ENCODE data around the gene KAT5.
"Not testable (repeated sequence)": the region's sequence is repeated elsewhere in the genome, so short reads cannot be mapped to it uniquely, and the experiment has no call there.

The KAT5 gene

DNA sequence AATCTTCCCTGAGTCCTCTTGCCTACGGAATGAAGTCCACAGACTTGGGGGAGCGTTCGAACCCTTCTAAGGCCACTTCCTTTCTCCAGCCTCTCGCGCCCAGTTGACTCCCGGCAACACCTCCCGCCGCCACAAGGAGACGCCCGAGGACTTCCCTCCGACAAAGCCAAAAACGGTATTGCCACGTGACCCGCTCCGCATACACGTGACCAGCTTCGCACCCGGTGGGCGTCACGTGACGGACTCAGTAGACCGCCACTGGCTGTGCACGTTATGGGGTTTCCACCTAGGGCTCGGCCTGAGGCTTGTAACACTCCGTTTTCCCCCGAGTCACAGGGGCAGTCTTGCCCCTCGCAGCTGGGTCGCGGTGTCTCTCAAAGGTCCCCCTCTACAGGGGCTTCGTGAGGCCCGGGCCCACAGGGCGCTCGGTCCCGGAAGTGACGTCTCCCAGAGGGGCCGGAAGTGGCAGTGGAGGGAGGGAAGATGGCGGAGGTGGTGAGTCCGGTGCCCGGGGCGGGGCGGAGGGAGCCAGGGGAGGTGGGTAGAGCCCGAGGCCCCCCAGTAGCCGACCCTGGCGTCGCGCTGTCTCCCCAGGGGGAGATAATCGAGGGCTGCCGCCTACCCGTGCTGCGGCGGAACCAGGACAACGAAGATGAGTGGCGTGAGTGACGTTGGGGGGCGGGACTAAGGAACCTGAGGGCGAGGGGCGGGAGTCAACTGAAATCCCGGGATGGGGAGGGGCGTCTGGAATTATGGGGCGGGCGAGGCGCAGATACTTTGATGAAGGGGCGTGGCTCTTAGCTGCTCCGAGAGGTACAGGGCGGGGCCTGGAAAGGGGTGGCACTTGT, at the start of gene KAT5:
TSS of gene KAT5 (plus strand) at position 468 of the 848 bp plus-strand sequence. CDS start at position 484, 16 bp downstream.
- Histone ChIP-seq H3K9me3 (ENCODE audit: insufficient read depth, low read depth, low read length) (no peaks in the 10 kb centered on the region), H3K36me3 (ENCODE audit: insufficient read depth, low read depth, low read length) (peaks cover 38% of the 10 kb centered on the region), H3K4me3 (ENCODE audit: low read length) (peak within 1 kb of the TSS; percentile 73), H3K9ac (ENCODE audit: low read depth, low read length) (peak within 1 kb of the TSS; percentile 84), H3K27ac (ENCODE audit: low read length) (peak within 1 kb of the TSS; percentile 95), H3K4me1 (ENCODE audit: insufficient read depth, low read length) (no peaks in the 10 kb centered on the region), H3K27me3 (ENCODE audit: insufficient read depth, low read length) (no peaks in the 10 kb centered on the region)

DNA sequence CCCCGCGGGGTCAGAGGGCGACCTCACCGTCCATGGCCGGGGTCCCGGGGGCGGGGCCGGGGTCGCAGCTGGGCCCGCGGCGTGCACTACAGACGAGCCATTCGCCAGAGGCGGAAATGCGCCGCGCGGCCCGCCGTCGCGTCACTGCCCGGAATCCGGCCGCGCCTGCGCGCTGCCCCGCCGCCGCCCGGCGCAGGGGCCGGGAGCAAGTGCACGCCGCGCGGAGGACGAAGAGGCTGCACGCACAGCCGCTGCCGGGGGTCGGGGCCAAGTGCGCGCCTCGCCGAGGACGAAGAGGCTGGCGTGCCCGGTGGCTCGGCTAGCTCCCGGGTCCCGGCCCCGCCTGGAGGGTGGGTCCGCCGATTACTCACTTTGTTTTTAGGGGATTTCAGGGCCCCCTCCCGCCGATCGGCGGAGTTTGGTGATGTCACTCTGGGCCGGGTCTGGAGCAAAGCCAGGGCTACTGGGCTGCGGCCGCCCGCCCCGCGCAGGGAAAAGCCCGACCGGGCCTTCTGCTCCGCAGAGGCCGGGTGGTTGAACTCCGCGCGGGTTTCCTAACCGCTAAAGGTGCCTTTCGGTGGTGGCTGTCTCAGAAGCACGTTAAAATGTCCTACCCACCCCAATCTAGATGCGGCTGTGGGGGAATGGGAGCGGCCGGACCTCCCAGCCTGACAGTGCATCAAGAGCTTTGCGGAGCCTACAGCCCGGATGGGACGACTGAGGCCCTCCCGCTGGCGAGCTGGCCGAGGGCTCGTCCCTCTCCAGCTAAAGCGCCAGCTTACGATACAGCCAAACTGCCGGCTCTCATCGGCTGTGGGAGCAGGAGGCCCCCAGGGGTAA, 49.0 kb upstream of the KAT5 start, which contains the start of gene RELA:
TSS of gene RELA (minus strand) at position 118 of the 840 bp plus-strand sequence. CDS start at position 34, 84 bp downstream.
- peak within 1 kb of the TSS; percentile 99 for H3K4me3 ChIP-seq (ENCODE audit: low read length)
- peak within 1 kb of the TSS; percentile 72 for H3K27ac ChIP-seq (ENCODE audit: low read length)
- H3K9me3 ChIP-seq (ENCODE audit: insufficient read depth, low read depth, low read length) = no peaks in the 10 kb centered on the region
- H3K27me3 ChIP-seq (ENCODE audit: insufficient read depth, low read length) = no peaks in the 10 kb centered on the region
- peak within 1 kb of the TSS; percentile 91; the same call in 1 of the 2 replicates for H3K9ac ChIP-seq (ENCODE audit: low read depth, low read length)
- H3K4me1 ChIP-seq (ENCODE audit: insufficient read depth, low read length) = no peaks in the 10 kb centered on the region
- H3K36me3 ChIP-seq (ENCODE audit: insufficient read depth, low read depth, low read length) = peaks cover 34% of the 10 kb centered on the region

DNA sequence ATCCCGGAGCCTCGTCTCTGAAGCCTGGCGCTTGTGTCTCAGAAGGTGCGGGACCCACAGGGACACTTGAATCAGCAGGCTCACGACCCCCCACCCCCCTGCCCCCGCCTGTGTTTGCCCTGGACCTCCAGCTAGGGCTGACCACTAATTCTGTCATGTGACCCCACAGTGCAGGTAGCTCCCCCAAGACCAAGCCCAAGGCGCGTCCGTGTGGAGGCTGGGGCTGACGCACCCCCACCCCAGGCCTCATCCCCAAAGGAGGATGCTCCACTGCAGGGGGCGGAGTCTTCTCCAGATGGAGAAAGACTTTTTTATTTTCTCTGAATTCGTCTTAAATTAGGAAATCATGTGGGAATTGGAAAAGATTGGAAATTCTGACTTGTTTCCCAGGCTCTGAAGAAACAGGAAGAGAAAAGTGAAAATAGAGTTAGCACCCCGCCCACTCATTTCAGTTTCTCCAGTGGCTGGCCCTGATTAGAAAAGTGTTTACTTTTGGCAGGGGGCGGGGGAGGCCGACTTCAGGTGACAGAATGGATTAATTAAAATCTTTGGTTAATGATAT, 48.3 kb upstream of the KAT5 start:
- peak overlapping the region; percentile 72 for H3K27ac ChIP-seq (ENCODE audit: low read length)
- no peaks in the 10 kb centered on the region for H3K27me3 ChIP-seq (ENCODE audit: insufficient read depth, low read length)
- no peaks in the 10 kb centered on the region for H3K9me3 ChIP-seq (ENCODE audit: insufficient read depth, low read depth, low read length)
- H3K36me3 ChIP-seq (ENCODE audit: insufficient read depth, low read depth, low read length) = peaks cover 27% of the 10 kb centered on the region
- no peaks in the 10 kb centered on the region for H3K4me1 ChIP-seq (ENCODE audit: insufficient read depth, low read length)
- peak overlapping the region; percentile 99 for H3K4me3 ChIP-seq (ENCODE audit: low read length)
- peak overlapping the region; percentile 90; the same call in 1 of the 2 replicates for H3K9ac ChIP-seq (ENCODE audit: low read depth, low read length)

GRCh38 chr11:65672180-65672860, 39.7 kb upstream of the KAT5 start:
- H3K9me3 ChIP-seq (ENCODE audit: insufficient read depth, low read depth, low read length) = no peaks in the 10 kb centered on the region
- no peak overlapping the region for H3K27ac ChIP-seq (ENCODE audit: low read length)
- H3K9ac ChIP-seq (ENCODE audit: low read depth, low read length) = no peak overlapping the region
- H3K27me3 ChIP-seq (ENCODE audit: insufficient read depth, low read length) = no peaks in the 10 kb centered on the region
- no peaks in the 10 kb centered on the region for H3K36me3 ChIP-seq (ENCODE audit: insufficient read depth, low read depth, low read length)
- H3K4me3 ChIP-seq (ENCODE audit: low read length) = no peak overlapping the region
- no peaks in the 10 kb centered on the region for H3K4me1 ChIP-seq (ENCODE audit: insufficient read depth, low read length)

- Histone ChIP-seq H3K9ac (ENCODE audit: low read depth, low read length) (no peak overlapping the region), H3K27ac (ENCODE audit: low read length) (no peak overlapping the region), H3K9me3 (ENCODE audit: insufficient read depth, low read depth, low read length) (no peaks in the 10 kb centered on the region), H3K4me1 (ENCODE audit: insufficient read depth, low read length) (no peaks in the 10 kb centered on the region), H3K36me3 (ENCODE audit: insufficient read depth, low read depth, low read length) (no peaks in the 10 kb centered on the region), H3K4me3 (ENCODE audit: low read length) (no peak overlapping the region), H3K27me3 (ENCODE audit: insufficient read depth, low read length) (no peaks in the 10 kb centered on the region)
These were observed 39.1 kb upstream of the KAT5 start for GRCh38 chr11:65672982-65673381.

DNA sequence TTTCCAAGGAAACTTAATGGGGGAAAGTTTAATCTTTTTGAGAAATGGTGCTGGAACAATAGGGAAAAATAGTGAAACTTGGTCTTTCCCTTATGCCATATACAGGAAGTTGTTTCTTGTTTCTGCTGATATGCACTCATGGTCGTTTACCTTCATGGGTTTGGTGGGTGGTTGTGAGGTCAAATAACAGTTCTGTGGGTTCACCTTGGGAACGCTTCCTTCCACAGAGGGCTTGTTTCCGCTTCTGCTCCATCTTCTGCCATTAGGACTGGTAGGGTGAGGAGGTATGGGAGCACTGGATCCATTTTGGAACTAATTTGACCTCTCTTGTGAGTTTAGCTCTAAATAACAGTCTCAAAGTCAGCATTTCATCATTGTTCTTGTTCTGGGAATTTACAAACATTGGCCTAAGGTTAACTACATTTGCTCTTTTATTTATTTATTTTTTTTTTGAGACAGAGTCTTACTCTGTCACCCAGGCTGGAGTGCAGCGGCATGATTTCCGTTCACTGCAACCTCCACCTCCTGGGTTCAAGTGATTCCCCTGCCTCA, 31.8 kb upstream of the KAT5 start:
- Histone ChIP-seq H3K27ac (ENCODE audit: low read length) (no peak overlapping the region), H3K36me3 (ENCODE audit: insufficient read depth, low read depth, low read length) (no peaks in the 10 kb centered on the region), H3K9ac (ENCODE audit: low read depth, low read length) (no peak overlapping the region), H3K4me3 (ENCODE audit: low read length) (no peak overlapping the region), H3K9me3 (ENCODE audit: insufficient read depth, low read depth, low read length) (no peaks in the 10 kb centered on the region), H3K4me1 (ENCODE audit: insufficient read depth, low read length) (no peaks in the 10 kb centered on the region), H3K27me3 (ENCODE audit: insufficient read depth, low read length) (no peaks in the 10 kb centered on the region; the same call in 1 of the 2 replicates)

DNA sequence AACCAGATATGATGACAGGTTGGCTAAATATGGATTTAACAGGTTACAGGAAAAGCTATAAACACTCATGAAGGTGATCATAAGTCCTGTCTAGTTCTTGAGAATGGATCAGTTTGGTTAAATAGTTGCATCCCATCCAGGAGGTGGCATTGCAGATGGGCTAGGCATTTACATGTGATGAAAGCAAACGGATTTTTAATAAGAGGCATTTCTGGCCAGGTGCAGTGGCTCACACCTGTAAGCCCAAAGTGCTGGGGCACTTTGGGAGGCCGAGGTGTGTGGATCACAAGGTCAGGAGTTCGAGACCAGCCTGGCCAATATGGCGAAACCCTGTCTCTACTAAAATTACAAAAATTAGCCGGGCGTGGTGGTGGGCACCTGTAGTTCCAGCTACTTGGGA, 28.6 kb upstream of the KAT5 start:
- not testable (repeated sequence) for H3K36me3 ChIP-seq (ENCODE audit: insufficient read depth, low read depth, low read length); H3K27ac ChIP-seq (ENCODE audit: low read length); H3K4me3 ChIP-seq (ENCODE audit: low read length); H3K9me3 ChIP-seq (ENCODE audit: insufficient read depth, low read depth, low read length); H3K9ac ChIP-seq (ENCODE audit: low read depth, low read length); H3K4me1 ChIP-seq (ENCODE audit: insufficient read depth, low read length); H3K27me3 ChIP-seq (ENCODE audit: insufficient read depth, low read length)

DNA sequence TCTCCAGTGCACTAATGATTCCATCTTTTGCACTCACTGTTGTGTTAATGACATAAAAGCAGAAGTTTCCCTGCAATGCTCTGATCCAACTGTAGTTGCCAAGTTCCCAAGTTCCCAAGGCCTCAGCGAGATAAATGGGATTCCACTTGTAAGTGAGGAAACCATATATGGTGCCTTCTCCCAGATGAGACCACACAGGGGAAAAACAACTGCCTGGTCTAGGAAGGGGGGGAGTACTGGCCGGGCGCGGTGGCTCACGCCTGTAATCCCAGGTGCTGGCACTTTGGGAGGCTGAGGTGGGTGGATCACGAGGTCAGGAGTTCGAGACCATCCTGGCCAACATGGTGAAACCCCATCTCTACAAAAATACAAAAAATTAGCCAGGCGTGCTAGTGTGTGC, 26.1 kb upstream of the KAT5 start:
- H3K9me3 ChIP-seq (ENCODE audit: insufficient read depth, low read depth, low read length) = no peaks in the 10 kb centered on the region
- H3K4me1 ChIP-seq (ENCODE audit: insufficient read depth, low read length) = no peaks in the 10 kb centered on the region
- no peak overlapping the region for H3K9ac ChIP-seq (ENCODE audit: low read depth, low read length)
- no peak overlapping the region for H3K4me3 ChIP-seq (ENCODE audit: low read length)
- H3K27ac ChIP-seq (ENCODE audit: low read length) = no peak overlapping the region
- H3K27me3 ChIP-seq (ENCODE audit: insufficient read depth, low read length) = no peaks in the 10 kb centered on the region; the same call in 1 of the 2 replicates
- H3K36me3 ChIP-seq (ENCODE audit: insufficient read depth, low read depth, low read length) = no peaks in the 10 kb centered on the region

DNA sequence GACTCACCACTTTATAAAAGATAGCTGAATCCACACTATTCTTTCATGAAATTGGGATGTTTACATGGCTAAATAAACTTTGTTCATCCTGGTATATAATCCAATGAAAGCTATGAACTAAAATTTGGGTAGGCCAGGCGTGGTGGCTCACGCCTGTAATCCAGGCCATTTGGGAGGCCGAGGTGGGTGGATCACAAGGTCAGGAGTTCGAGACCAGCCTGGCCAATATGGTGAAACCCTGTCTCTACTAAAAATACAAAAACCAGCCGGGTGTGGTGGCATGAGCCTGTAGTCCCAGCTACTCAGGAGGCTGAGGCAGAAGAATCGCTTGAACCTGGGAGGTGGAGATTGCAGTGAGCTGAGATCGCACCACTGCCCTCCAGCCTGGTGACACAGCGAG, 20.2 kb upstream of the KAT5 start:
- H3K9ac ChIP-seq (ENCODE audit: low read depth, low read length); H3K27ac ChIP-seq (ENCODE audit: low read length); H3K4me1 ChIP-seq (ENCODE audit: insufficient read depth, low read length); H3K36me3 ChIP-seq (ENCODE audit: insufficient read depth, low read depth, low read length); H3K4me3 ChIP-seq (ENCODE audit: low read length); H3K27me3 ChIP-seq (ENCODE audit: insufficient read depth, low read length); H3K9me3 ChIP-seq (ENCODE audit: insufficient read depth, low read depth, low read length): not testable (repeated sequence)

GRCh38 chr11:65692367-65692766, 19.7 kb upstream of the KAT5 start:
- H3K9me3 ChIP-seq (ENCODE audit: insufficient read depth, low read depth, low read length) = no peaks in the 10 kb centered on the region
- no peaks in the 10 kb centered on the region for H3K36me3 ChIP-seq (ENCODE audit: insufficient read depth, low read depth, low read length)
- H3K27me3 ChIP-seq (ENCODE audit: insufficient read depth, low read length) = no peaks in the 10 kb centered on the region
- no peaks in the 10 kb centered on the region for H3K4me1 ChIP-seq (ENCODE audit: insufficient read depth, low read length)
- no peak overlapping the region for H3K9ac ChIP-seq (ENCODE audit: low read depth, low read length)
- no peak overlapping the region for H3K27ac ChIP-seq (ENCODE audit: low read length)
- H3K4me3 ChIP-seq (ENCODE audit: low read length) = no peak overlapping the region
